ENCODE data around the gene PLVAP. TPM values are rescaled to one million over a fixed set of nuclear protein-coding genes. Genes with fewer than 3 reads are reported as not detected.
A peak's percentile ranks its signal among the peaks of the same experiment; 100 is the strongest.

Gene PLVAP
- total and polyA plus RNA-seq, 9 of the 15 experiments (the other 6 are each of a cell fraction or from before 2014, with no cell fraction given) = 0.09 to 0.84 (median 0.51) TPM; not detected in 4

DNA sequence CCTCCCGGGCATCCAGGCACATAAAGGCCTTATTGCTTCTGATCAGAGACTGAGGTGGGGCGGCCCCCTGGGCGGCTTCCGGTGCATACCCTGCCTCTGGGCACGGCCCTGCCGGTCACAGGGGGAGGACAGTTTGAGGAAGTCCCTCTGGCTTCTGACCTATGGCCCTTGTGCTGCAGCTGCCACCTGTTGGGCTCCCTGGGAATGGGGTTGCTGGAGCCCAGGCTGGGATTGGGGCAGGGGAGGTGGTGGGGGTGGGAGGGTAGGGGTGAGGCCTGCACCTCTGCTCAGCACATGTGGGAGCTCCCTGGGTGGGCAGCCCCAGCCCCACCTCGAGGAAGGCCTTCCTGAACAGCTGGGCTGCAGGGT, 53.2 kb downstream of the PLVAP start:
- Histone ChIP-seq H2AFZ (ENCODE audit: low read depth, low read length) (no peak overlapping the region), H3K36me3 (ENCODE audit: control insufficient read depth, insufficient read depth, low read length) (peaks cover 41% of the 10 kb centered on the region), H3K27me3 (ENCODE audit: control insufficient read depth in 2 of 2, insufficient read depth in 2 of 2, low read length in 2 of 2) (no peaks in the 10 kb centered on the region), H4K20me1 (replicated peaks; ENCODE audit: control insufficient read depth, insufficient read depth, low read length) (no peaks in the 10 kb centered on the region; the same call in 1 of the 2 replicates), H3K4me3 (no peak overlapping the region), H3K27ac (ENCODE audit: extremely low read depth, low read depth, low read length) (no peak overlapping the region), H3K79me2 (ENCODE audit: control insufficient read depth, insufficient read depth, low read length) (no peaks in the 10 kb centered on the region), H3K4me1 (replicated peaks in 1 of 2; ENCODE audit: control insufficient read depth in 2 of 2, insufficient read depth in 2 of 2, low read length in 2 of 2) (peaks cover 3 to 46% of the 10 kb centered on the region in 2 experiments; a peak in 4 of 5 replicates), H3K9ac (ENCODE audit: insufficient read depth in 1 of 2, low read depth in 2 of 2, low read length in 2 of 2) (no peak overlapping the region; a peak in 1 of 4 replicates), H3K9me3 (replicated peaks; ENCODE audit: control insufficient read depth, insufficient read depth, low read depth, low read length) (no peaks in the 10 kb centered on the region), H3K9me1 (ENCODE audit: control insufficient read depth, insufficient read depth, low read length) (peaks cover 4% of the 10 kb centered on the region), H3K4me2 (ENCODE audit: insufficient read depth, low read length) (no peak overlapping the region)
- WGBS (ENCODE audit: insufficient coverage, low coverage, missing lambda C conversion rate) = 57% methylated on average over 5 of the region's 7 CpGs
- BruUV-seq (replicated peaks) = no TSS peak
- ATAC-seq (no peak), DNase-seq (ENCODE audit: extremely low read depth in 1 of 4, low spot score in 3 of 4) (peak in 1 of 4 experiments; percentile 18), FAIRE-seq (no peak)
- intact Hi-C loops (cut with micrococcal nuclease) (no loop called here), in situ Hi-C loops (cut with MboI) (no loop called here)
- ChIA-PET CTCF (ENCODE audit: low intra/inter-chr PET ratio) (no interaction called here), POLR2A (interaction anchor here (0.7 to 6.9 kb wide), 2 partner anchors 10 to 12 kb away, joined by 3 to 41 read pairs; partner anchors contain the start of gene ANO8)
- TF ChIP-seq ARID2 (IDR thresholded peaks at IDR 0.05) = no peak
- no peak for TF ChIP-seq NFE2L1 (tag; IDR thresholded peaks at IDR 0.05; ENCODE audit: borderline replicate concordance, low read depth)
- TF ChIP-seq, protein P1, sequence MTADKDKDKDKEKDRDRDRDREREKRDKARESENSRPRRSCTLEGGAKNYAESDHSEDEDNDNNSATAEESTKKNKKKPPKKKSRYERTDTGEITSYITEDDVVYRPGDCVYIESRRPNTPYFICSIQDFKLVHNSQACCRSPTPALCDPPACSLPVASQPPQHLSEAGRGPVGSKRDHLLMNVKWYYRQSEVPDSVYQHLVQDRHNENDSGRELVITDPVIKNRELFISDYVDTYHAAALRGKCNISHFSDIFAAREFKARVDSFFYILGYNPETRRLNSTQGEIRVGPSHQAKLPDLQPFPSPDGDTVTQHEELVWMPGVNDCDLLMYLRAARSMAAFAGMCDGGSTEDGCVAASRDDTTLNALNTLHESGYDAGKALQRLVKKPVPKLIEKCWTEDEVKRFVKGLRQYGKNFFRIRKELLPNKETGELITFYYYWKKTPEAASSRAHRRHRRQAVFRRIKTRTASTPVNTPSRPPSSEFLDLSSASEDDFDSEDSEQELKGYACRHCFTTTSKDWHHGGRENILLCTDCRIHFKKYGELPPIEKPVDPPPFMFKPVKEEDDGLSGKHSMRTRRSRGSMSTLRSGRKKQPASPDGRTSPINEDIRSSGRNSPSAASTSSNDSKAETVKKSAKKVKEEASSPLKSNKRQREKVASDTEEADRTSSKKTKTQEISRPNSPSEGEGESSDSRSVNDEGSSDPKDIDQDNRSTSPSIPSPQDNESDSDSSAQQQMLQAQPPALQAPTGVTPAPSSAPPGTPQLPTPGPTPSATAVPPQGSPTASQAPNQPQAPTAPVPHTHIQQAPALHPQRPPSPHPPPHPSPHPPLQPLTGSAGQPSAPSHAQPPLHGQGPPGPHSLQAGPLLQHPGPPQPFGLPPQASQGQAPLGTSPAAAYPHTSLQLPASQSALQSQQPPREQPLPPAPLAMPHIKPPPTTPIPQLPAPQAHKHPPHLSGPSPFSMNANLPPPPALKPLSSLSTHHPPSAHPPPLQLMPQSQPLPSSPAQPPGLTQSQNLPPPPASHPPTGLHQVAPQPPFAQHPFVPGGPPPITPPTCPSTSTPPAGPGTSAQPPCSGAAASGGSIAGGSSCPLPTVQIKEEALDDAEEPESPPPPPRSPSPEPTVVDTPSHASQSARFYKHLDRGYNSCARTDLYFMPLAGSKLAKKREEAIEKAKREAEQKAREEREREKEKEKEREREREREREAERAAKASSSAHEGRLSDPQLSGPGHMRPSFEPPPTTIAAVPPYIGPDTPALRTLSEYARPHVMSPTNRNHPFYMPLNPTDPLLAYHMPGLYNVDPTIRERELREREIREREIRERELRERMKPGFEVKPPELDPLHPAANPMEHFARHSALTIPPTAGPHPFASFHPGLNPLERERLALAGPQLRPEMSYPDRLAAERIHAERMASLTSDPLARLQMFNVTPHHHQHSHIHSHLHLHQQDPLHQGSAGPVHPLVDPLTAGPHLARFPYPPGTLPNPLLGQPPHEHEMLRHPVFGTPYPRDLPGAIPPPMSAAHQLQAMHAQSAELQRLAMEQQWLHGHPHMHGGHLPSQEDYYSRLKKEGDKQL (CRISPR knock-in tag; IDR thresholded peaks at IDR 0.05; ENCODE audit: borderline replicate concordance) = no peak
- no peak for TF ChIP-seq ZNF324 (CRISPR knock-in tag; IDR thresholded peaks at IDR 0.05)
- no peak for TF ChIP-seq CREBBP (IDR thresholded peaks at IDR 0.05; ENCODE audit: low read depth, low read length)
- TF ChIP-seq, protein P2, sequence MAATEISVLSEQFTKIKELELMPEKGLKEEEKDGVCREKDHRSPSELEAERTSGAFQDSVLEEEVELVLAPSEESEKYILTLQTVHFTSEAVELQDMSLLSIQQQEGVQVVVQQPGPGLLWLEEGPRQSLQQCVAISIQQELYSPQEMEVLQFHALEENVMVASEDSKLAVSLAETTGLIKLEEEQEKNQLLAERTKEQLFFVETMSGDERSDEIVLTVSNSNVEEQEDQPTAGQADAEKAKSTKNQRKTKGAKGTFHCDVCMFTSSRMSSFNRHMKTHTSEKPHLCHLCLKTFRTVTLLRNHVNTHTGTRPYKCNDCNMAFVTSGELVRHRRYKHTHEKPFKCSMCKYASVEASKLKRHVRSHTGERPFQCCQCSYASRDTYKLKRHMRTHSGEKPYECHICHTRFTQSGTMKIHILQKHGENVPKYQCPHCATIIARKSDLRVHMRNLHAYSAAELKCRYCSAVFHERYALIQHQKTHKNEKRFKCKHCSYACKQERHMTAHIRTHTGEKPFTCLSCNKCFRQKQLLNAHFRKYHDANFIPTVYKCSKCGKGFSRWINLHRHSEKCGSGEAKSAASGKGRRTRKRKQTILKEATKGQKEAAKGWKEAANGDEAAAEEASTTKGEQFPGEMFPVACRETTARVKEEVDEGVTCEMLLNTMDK (IDR thresholded peaks at IDR 0.05; ENCODE audit: borderline replicate concordance, insufficient read depth, low read depth, low read length, poor library complexity, severe bottlenecking) = peak; percentile 52
- no peak for TF ChIP-seq CREM (IDR thresholded peaks at IDR 0.05; ENCODE audit: low read depth)
- TF ChIP-seq SPI1 (IDR thresholded peaks at IDR 0.05; ENCODE audit: borderline replicate concordance, low read depth, low read length) = peak; percentile 66; the same call in 1 of the 2 replicates
- TF ChIP-seq ZNF561 (CRISPR knock-in tag; conservative IDR thresholded peaks at IDR 0.05) = no peak
- TF ChIP-seq NR2C2 (CRISPR knock-in tag; IDR thresholded peaks at IDR 0.05) = no peak
- peak; percentile 51; the same call in 1 of the 2 replicates for TF ChIP-seq NR2C2 (tag; IDR thresholded peaks at IDR 0.05)
- TF ChIP-seq JUN (IDR thresholded peaks at IDR 0.05; ENCODE audit: borderline replicate concordance, low read depth, low read length) = no peak
- no peak for TF ChIP-seq JUN (CRISPR knock-in tag; IDR thresholded peaks at IDR 0.05; ENCODE audit: borderline replicate concordance)
- TF ChIP-seq RBM34 (IDR thresholded peaks at IDR 0.05; ENCODE audit: borderline replicate concordance, insufficient read depth, low read length) = no peak
- no peak for TF ChIP-seq FUS (optimal IDR thresholded peaks at IDR 0.05; ENCODE audit: low read depth, low read length)

Measured in K562 (cell line).